HG03520 (cell line): ENCODE results near the gene ZNF565.
A peak's percentile ranks its signal among the peaks of the same experiment; 100 is the strongest.
"Not testable (repeated sequence)": the region's sequence is repeated elsewhere in the genome, so short reads cannot be mapped to it uniquely, and the experiment has no call there.

ENCODE experiments used
- ATAC-seq: cut with Tn5 transposase; IDR thresholded peaks from one replicate; pipeline ENCODE4 v1.9.1; 2021; ENCODE audit warnings: mild to moderate bottlenecking, moderate library complexity; ENCODE audit not compliant: unreplicated experiment

The ZNF565 gene

GRCh38 chr19:36214386-36215275 lies at the start of gene ZNF565, which contains the start of gene ZNF146:
Gene ZNF565 (minus strand): TSS chr19:36214665. CDS start chr19:36201985, 12,680 bp downstream.
Gene ZNF146 (plus strand): TSS chr19:36215106. CDS start chr19:36236441, 21,335 bp downstream.
- peak; percentile 84 for ATAC-seq

GRCh38 chr19:36259211-36259610 lies 44.7 kb upstream of the ZNF565 start:
- ATAC-seq, result no peak

- ATAC-seq, result no peak
Measured at GRCh38 chr19:36258028-36258875, 43.8 kb upstream of the ZNF565 start.

- ATAC-seq, result no peak
Measured at GRCh38 chr19:36257520-36257876, 43.0 kb upstream of the ZNF565 start.

GRCh38 chr19:36256853-36257519 lies 42.5 kb upstream of the ZNF565 start:
- no peak for ATAC-seq

- no peak for ATAC-seq
Measured at GRCh38 chr19:36256064-36256463, 41.6 kb upstream of the ZNF565 start.

- no peak for ATAC-seq
Measured at GRCh38 chr19:36255316-36255715, 40.9 kb upstream of the ZNF565 start.

GRCh38 chr19:36254848-36255247 lies 40.4 kb upstream of the ZNF565 start:
- no peak for ATAC-seq

GRCh38 chr19:36252047-36252446 lies 37.6 kb upstream of the ZNF565 start:
- ATAC-seq, result no peak

- ATAC-seq, result no peak
Measured at GRCh38 chr19:36246006-36246481, 31.6 kb upstream of the ZNF565 start.

- ATAC-seq, result no peak
Measured at GRCh38 chr19:36245210-36246005, 30.9 kb upstream of the ZNF565 start.

- no peak for ATAC-seq
Measured at GRCh38 chr19:36244066-36244465, 29.6 kb upstream of the ZNF565 start.

- ATAC-seq, result no peak
Measured at GRCh38 chr19:36236946-36237310, 22.5 kb upstream of the ZNF565 start.

GRCh38 chr19:36236304-36236945 lies 22.0 kb upstream of the ZNF565 start:
- ATAC-seq, result no peak

- ATAC-seq, result not testable (repeated sequence)
Measured at GRCh38 chr19:36233626-36234025, 19.2 kb upstream of the ZNF565 start.

- ATAC-seq, result no peak
Measured at GRCh38 chr19:36225219-36225892, 10.9 kb upstream of the ZNF565 start.

- ATAC-seq, result no peak
Measured at GRCh38 chr19:36222503-36222902, 8.0 kb upstream of the ZNF565 start.

- no peak for ATAC-seq
Measured at GRCh38 chr19:36221474-36221873, 7.0 kb upstream of the ZNF565 start.
